ENCODE measurements around the gene SLC9C1. TPM values are rescaled to one million over a fixed set of nuclear protein-coding genes. Genes with fewer than 3 reads are reported as not detected.

Gene SLC9C1
- polyA plus RNA-seq, 2 donors, result not detected

GRCh38 chr3:112308151-112308911 is 14.3 kb upstream of the SLC9C1 start:
- Histone ChIP-seq H3K36me3 (ENCODE audit: control insufficient read depth in 2 of 2, insufficient read depth in 2 of 2, low read length in 1 of 2) (no peaks in the 10 kb centered on the region), H3K27me3 (ENCODE audit: control insufficient read depth in 1 of 2, insufficient read depth in 2 of 2, low read length in 2 of 2) (no peaks in the 10 kb centered on the region), H3K4me1 (ENCODE audit: control insufficient read depth in 2 of 2, insufficient read depth in 2 of 2, low read length in 1 of 2) (no peaks in the 10 kb centered on the region), H3K27ac (ENCODE audit: low read depth in 2 of 2, low read length in 1 of 2) (no peak overlapping the region), H3K4me3 (ENCODE audit: low read depth in 1 of 2, low read length in 2 of 2) (no peak overlapping the region), H3K9me3 (ENCODE audit: control insufficient read depth in 2 of 2, insufficient read depth in 1 of 2, low read depth in 1 of 2, low read length in 1 of 2) (no peaks in the 10 kb centered on the region)
- 50 to 51% methylated on average over 7 of the region's 7 CpGs for WGBS, 2 donors

- Histone ChIP-seq H3K4me3 (ENCODE audit: low read depth in 1 of 2, low read length in 2 of 2) (no peak overlapping the region), H3K9me3 (ENCODE audit: control insufficient read depth in 2 of 2, insufficient read depth in 1 of 2, low read depth in 1 of 2, low read length in 1 of 2) (peaks cover 0 to 1% of the 10 kb centered on the region in 2 donors), H3K36me3 (ENCODE audit: control insufficient read depth in 2 of 2, insufficient read depth in 2 of 2, low read length in 1 of 2) (no peaks in the 10 kb centered on the region), H3K27me3 (ENCODE audit: control insufficient read depth in 1 of 2, insufficient read depth in 2 of 2, low read length in 2 of 2) (no peaks in the 10 kb centered on the region), H3K27ac (ENCODE audit: low read depth in 2 of 2, low read length in 1 of 2) (no peak overlapping the region), H3K4me1 (ENCODE audit: control insufficient read depth in 2 of 2, insufficient read depth in 2 of 2, low read length in 1 of 2) (no peaks in the 10 kb centered on the region)
- 85 to 93% methylated on average over 4 of the region's 4 CpGs for WGBS, 2 donors
Observed at GRCh38 chr3:112307557-112307956, 13.5 kb upstream of the SLC9C1 start.

- Histone ChIP-seq H3K9me3 (ENCODE audit: control insufficient read depth in 2 of 2, insufficient read depth in 1 of 2, low read depth in 1 of 2, low read length in 1 of 2) (peaks cover 0 to 6% of the 10 kb centered on the region in 2 donors), H3K4me1 (ENCODE audit: control insufficient read depth in 2 of 2, insufficient read depth in 2 of 2, low read length in 1 of 2) (no peaks in the 10 kb centered on the region), H3K36me3 (ENCODE audit: control insufficient read depth in 2 of 2, insufficient read depth in 2 of 2, low read length in 1 of 2) (no peaks in the 10 kb centered on the region), H3K4me3 (ENCODE audit: low read depth in 1 of 2, low read length in 2 of 2) (no peak overlapping the region), H3K27me3 (ENCODE audit: control insufficient read depth in 1 of 2, insufficient read depth in 2 of 2, low read length in 2 of 2) (no peaks in the 10 kb centered on the region), H3K27ac (ENCODE audit: low read depth in 2 of 2, low read length in 1 of 2) (no peak overlapping the region)
- WGBS, 2 donors, result 94 to 96% methylated on average over 9 of the region's 9 CpGs
Observed at GRCh38 chr3:112306825-112307224, 12.8 kb upstream of the SLC9C1 start.

- Histone ChIP-seq H3K9me3 (ENCODE audit: control insufficient read depth in 2 of 2, insufficient read depth in 1 of 2, low read depth in 1 of 2, low read length in 1 of 2) (peaks cover 0 to 6% of the 10 kb centered on the region in 2 donors), H3K36me3 (ENCODE audit: control insufficient read depth in 2 of 2, insufficient read depth in 2 of 2, low read length in 1 of 2) (no peaks in the 10 kb centered on the region), H3K4me3 (ENCODE audit: low read depth in 1 of 2, low read length in 2 of 2) (no peak overlapping the region), H3K27ac (ENCODE audit: low read depth in 2 of 2, low read length in 1 of 2) (no peak overlapping the region), H3K27me3 (ENCODE audit: control insufficient read depth in 1 of 2, insufficient read depth in 2 of 2, low read length in 2 of 2) (no peaks in the 10 kb centered on the region), H3K4me1 (ENCODE audit: control insufficient read depth in 2 of 2, insufficient read depth in 2 of 2, low read length in 1 of 2) (no peaks in the 10 kb centered on the region)
- whole genome bisulfite sequencing, 2 donors, result 78 to 86% methylated on average over 2 of the region's 2 CpGs
Observed at GRCh38 chr3:112304611-112305010, 10.6 kb upstream of the SLC9C1 start.

GRCh38 chr3:112303764-112304325 is 9.8 kb upstream of the SLC9C1 start:
- Histone ChIP-seq H3K27ac (ENCODE audit: low read depth in 2 of 2, low read length in 1 of 2) (no peak overlapping the region), H3K9me3 (ENCODE audit: control insufficient read depth in 2 of 2, insufficient read depth in 1 of 2, low read depth in 1 of 2, low read length in 1 of 2) (peaks cover 0 to 6% of the 10 kb centered on the region in 2 donors), H3K4me1 (ENCODE audit: control insufficient read depth in 2 of 2, insufficient read depth in 2 of 2, low read length in 1 of 2) (no peaks in the 10 kb centered on the region), H3K4me3 (ENCODE audit: low read depth in 1 of 2, low read length in 2 of 2) (peak overlapping the region; percentile 30 to 52), H3K36me3 (ENCODE audit: control insufficient read depth in 2 of 2, insufficient read depth in 2 of 2, low read length in 1 of 2) (no peaks in the 10 kb centered on the region), H3K27me3 (ENCODE audit: control insufficient read depth in 1 of 2, insufficient read depth in 2 of 2, low read length in 2 of 2) (no peaks in the 10 kb centered on the region)
- 10 to 14% methylated on average over 11 of the region's 11 CpGs for WGBS, 2 donors

- no peak overlapping the region for H3K27ac ChIP-seq (ENCODE audit: low read depth in 2 of 2, low read length in 1 of 2)
Observed at GRCh38 chr3:112302881-112303763, 9.1 kb upstream of the SLC9C1 start.

GRCh38 chr3:112302150-112302830 is 8.3 kb upstream of the SLC9C1 start:
- no peaks in the 10 kb centered on the region for H3K4me1 ChIP-seq (ENCODE audit: control insufficient read depth in 2 of 2, insufficient read depth in 2 of 2, low read length in 1 of 2)
- no peaks in the 10 kb centered on the region for H3K36me3 ChIP-seq (ENCODE audit: control insufficient read depth in 2 of 2, insufficient read depth in 2 of 2, low read length in 1 of 2)
- WGBS, 2 donors, result 87 to 88% methylated on average over 11 of the region's 11 CpGs
- H3K4me3 ChIP-seq (ENCODE audit: low read depth in 1 of 2, low read length in 2 of 2), result no peak overlapping the region
- H3K9me3 ChIP-seq (ENCODE audit: control insufficient read depth in 2 of 2, insufficient read depth in 1 of 2, low read depth in 1 of 2, low read length in 1 of 2), result peaks cover 0 to 6% of the 10 kb centered on the region in 2 donors
- H3K27ac ChIP-seq (ENCODE audit: low read depth in 2 of 2, low read length in 1 of 2), result no peak overlapping the region
- H3K27me3 ChIP-seq (ENCODE audit: control insufficient read depth in 1 of 2, insufficient read depth in 2 of 2, low read length in 2 of 2), result no peaks in the 10 kb centered on the region

More at GRCh38 chr3:112302881-112303763, 9.1 kb upstream of the SLC9C1 start:
- WGBS, 2 donors, result 39 to 40% methylated on average over 12 of the region's 12 CpGs
- Histone ChIP-seq H3K27me3 (ENCODE audit: control insufficient read depth in 1 of 2, insufficient read depth in 2 of 2, low read length in 2 of 2) (no peaks in the 10 kb centered on the region), H3K4me3 (ENCODE audit: low read depth in 1 of 2, low read length in 2 of 2) (peak overlapping the region; percentile 30 to 52), H3K36me3 (ENCODE audit: control insufficient read depth in 2 of 2, insufficient read depth in 2 of 2, low read length in 1 of 2) (no peaks in the 10 kb centered on the region), H3K4me1 (ENCODE audit: control insufficient read depth in 2 of 2, insufficient read depth in 2 of 2, low read length in 1 of 2) (no peaks in the 10 kb centered on the region), H3K9me3 (ENCODE audit: control insufficient read depth in 2 of 2, insufficient read depth in 1 of 2, low read depth in 1 of 2, low read length in 1 of 2) (peaks cover 0 to 6% of the 10 kb centered on the region in 2 donors)

- H3K4me1 ChIP-seq (ENCODE audit: control insufficient read depth in 2 of 2, insufficient read depth in 2 of 2, low read length in 1 of 2), result no peaks in the 10 kb centered on the region
- H3K36me3 ChIP-seq (ENCODE audit: control insufficient read depth in 2 of 2, insufficient read depth in 2 of 2, low read length in 1 of 2), result no peaks in the 10 kb centered on the region
- H3K27me3 ChIP-seq (ENCODE audit: control insufficient read depth in 1 of 2, insufficient read depth in 2 of 2, low read length in 2 of 2), result no peaks in the 10 kb centered on the region
- no peak overlapping the region for H3K27ac ChIP-seq (ENCODE audit: low read depth in 2 of 2, low read length in 1 of 2)
- peaks cover 0 to 6% of the 10 kb centered on the region in 2 donors for H3K9me3 ChIP-seq (ENCODE audit: control insufficient read depth in 2 of 2, insufficient read depth in 1 of 2, low read depth in 1 of 2, low read length in 1 of 2)
- H3K4me3 ChIP-seq (ENCODE audit: low read depth in 1 of 2, low read length in 2 of 2), result no peak overlapping the region
Observed at GRCh38 chr3:112298781-112299180, 4.8 kb upstream of the SLC9C1 start.

- Histone ChIP-seq H3K27me3 (ENCODE audit: control insufficient read depth in 1 of 2, insufficient read depth in 2 of 2, low read length in 2 of 2) (no peaks in the 10 kb centered on the region), H3K9me3 (ENCODE audit: control insufficient read depth in 2 of 2, insufficient read depth in 1 of 2, low read depth in 1 of 2, low read length in 1 of 2) (peaks cover 0 to 6% of the 10 kb centered on the region in 2 donors), H3K27ac (ENCODE audit: low read depth in 2 of 2, low read length in 1 of 2) (no peak overlapping the region), H3K4me1 (ENCODE audit: control insufficient read depth in 2 of 2, insufficient read depth in 2 of 2, low read length in 1 of 2) (no peaks in the 10 kb centered on the region), H3K4me3 (ENCODE audit: low read depth in 1 of 2, low read length in 2 of 2) (no peak overlapping the region), H3K36me3 (ENCODE audit: control insufficient read depth in 2 of 2, insufficient read depth in 2 of 2, low read length in 1 of 2) (no peaks in the 10 kb centered on the region)
Observed at GRCh38 chr3:112297714-112298113, 3.7 kb upstream of the SLC9C1 start.
